Ovary (tissue), 9 donors: ENCODE measurements around the gene ATP7B. TPM values are rescaled to one million over a fixed set of nuclear protein-coding genes. Genes with fewer than 3 reads are reported as not detected.

Experiments
- DNase-seq, 5 donors: peaks; one replicate each; pipeline ENCODE4 v3.0.0-alpha.2; 2019 to 2020
- H3K27ac ChIP-seq, 2 donors: fragments of 200-600 bp; one replicate each; pipeline versions ENCODE4 v1.5.1 to v1.8.0; 2019 to 2022
- H3K27me3 ChIP-seq: fragments of 200-600 bp; one replicate; pipeline ENCODE4 v1.8.0; 2022
- H3K36me3 ChIP-seq: fragments of 200-600 bp; sonication (generic); one replicate; pipeline ENCODE4 v1.5.1; 2019
- H3K4me1 ChIP-seq: one replicate; pipeline ENCODE4 v1.8.1; 2013; ENCODE audit warnings: mild to moderate bottlenecking, moderate library complexity; ENCODE audit not compliant: insufficient read depth
- H3K4me3 ChIP-seq: fragments of 200-600 bp; sonication (generic); one replicate; pipeline ENCODE4 v1.5.1; 2017
- H3K9me3 ChIP-seq, 2 donors: fragments of 200-600 bp in 1 of 2; sonication (generic) in 1 of 2; one replicate each; pipeline versions ENCODE4 v1.5.1 to v1.8.1; 2013 to 2019; ENCODE audit warnings: mild to moderate bottlenecking in 1 of 2, moderate library complexity in 1 of 2
- CTCF ChIP-seq, 3 donors: fragments of 450-650 bp in 2 of 3; fragments of 200-600 bp in 1 of 3; IDR thresholded peaks; one replicate each; pipeline versions ENCODE4 v1.5.1 to v1.8.0; 2016 to 2022; ENCODE audit warnings: antibody characterized with exemption in 3 of 3, mild to moderate bottlenecking in 1 of 3
- EP300 ChIP-seq: sonication (generic); formaldehyde crosslinking; IDR thresholded peaks from one replicate; pipeline ENCODE4 v1.6.1; 2017; ENCODE audit warnings: antibody characterized with exemption
- POLR2A ChIP-seq: fragments of 450-650 bp; IDR thresholded peaks from one replicate; pipeline ENCODE4 v1.6.1; 2017; ENCODE audit warnings: antibody characterized with exemption, mild to moderate bottlenecking, moderate library complexity
- WGBS, 3 donors: extraction: QIAGEN DNeasy Blood & Tissue Kit in 1 of 3; methylation state at CpG; one replicate each; pipeline versions ENCODE4 v1.1.5 to v1.1.7; 2013 to 2017; 5-methylcytosine and 5-hydroxymethylcytosine counted together
- intact Hi-C, 4 donors: fragments of 100-400 bp; cut with DNase I; formaldehyde crosslinking; loops; one replicate each; pipeline versions ENCODE4 v1.11.0 to v1.15.1; 2022 to 2023
- polyA plus RNA-seq, 2 donors: library from polyadenylated mRNA; stranded (reverse); fragments of 200-250 nt in 1 of 2; fragments of 350-450 nt in 1 of 2; fragmentation: Illumina TruSeq in 1 of 2; extraction: RNeasy Lipid Tissue Mini Kit (QIAGEN cat#74804) in 1 of 2; gene quantifications; one replicate each; pipeline ENCODE4 v1.2.3, GENCODE V29; 2013 to 2014
- total RNA-seq, 7 donors: library from RNA; depleted of rRNA in 2 of 7; stranded (reverse); fragments of >200 nt in 2 of 7; fragmentation: NEBNext Ultra II Directional in 3 of 7; extraction: Animal tissue kit (Norgen Biotek cat#: 25700) in 3 of 7; gene quantifications; one replicate each; pipeline versions ENCODE4 v1.1.0 to v1.2.4, GENCODE V29; 2016 to 2023
- donor health status: DM: no; HTN: no; CAD: no; lungs with moderate emphysema.
- donor health status: DM: no; HTN: no; CAD: no.
- donor health status: Bipolar disorder and iron deficiency.
- donor health status: DM: yes; HTN: yes; CAD: no.
- donor health status: DM: no; HTN: no; CAD: no.
- donor health status: DM: yes; HTN: yes; CAD: no.

Gene ATP7B
- total and polyA plus RNA-seq, 9 donors: 2.9 to 7.3 (median 5.1) TPM

GRCh38 chr13:51895906-51896888, 115.1 kb downstream of the ATP7B start:
- WGBS, 3 donors: 51 to 55% (median 52%) methylated on average over 9 of the region's 9 CpGs
- DNase-seq: no peak
- Histone ChIP-seq H3K9me3 (no peaks in the 10 kb centered on the region), H3K27me3 (no peaks in the 10 kb centered on the region), H3K36me3 (no peaks in the 10 kb centered on the region), H3K27ac (no peak overlapping the region), H3K4me1 (no peaks in the 10 kb centered on the region), H3K4me3 (no peak overlapping the region)
- no peak for TF ChIP-seq CTCF (IDR thresholded peaks at IDR 0.05)
- TF ChIP-seq EP300: no peak
- TF ChIP-seq POLR2A: no peak
- intact Hi-C loops: no loop called here

- WGBS, 3 donors: 95 to 96% (median 95%) methylated on average over 4 of the region's 4 CpGs
- intact Hi-C loops: no loop called here
- H3K27ac ChIP-seq: no peak overlapping the region
Observed at GRCh38 chr13:51894239-51894638, 117.0 kb downstream of the ATP7B start.

GRCh38 chr13:51892657-51893056, 118.6 kb downstream of the ATP7B start:
- H3K27me3 ChIP-seq: no peaks in the 10 kb centered on the region
- DNase-seq: no peak
- no peaks in the 10 kb centered on the region for H3K4me1 ChIP-seq
- H3K36me3 ChIP-seq: no peaks in the 10 kb centered on the region
- no peaks in the 10 kb centered on the region for H3K9me3 ChIP-seq
- 74 to 82% (median 80%) methylated on average over 3 of the region's 3 CpGs for WGBS, 3 donors
- intact Hi-C loops: no loop called here
- H3K4me3 ChIP-seq: no peak overlapping the region
- TF ChIP-seq EP300 (no peak), CTCF (IDR thresholded peaks at IDR 0.05) (no peak), POLR2A (no peak)
- no peak overlapping the region for H3K27ac ChIP-seq

More at GRCh38 chr13:51894239-51894638, 117.0 kb downstream of the ATP7B start:
- Histone ChIP-seq H3K4me1 (no peaks in the 10 kb centered on the region), H3K9me3 (no peaks in the 10 kb centered on the region), H3K36me3 (no peaks in the 10 kb centered on the region), H3K4me3 (no peak overlapping the region), H3K27me3 (no peaks in the 10 kb centered on the region)
- no peak for DNase-seq
- no peak for TF ChIP-seq CTCF (IDR thresholded peaks at IDR 0.05)
- no peak for TF ChIP-seq EP300
- no peak for TF ChIP-seq POLR2A

- intact Hi-C loops: no loop called here
- H3K9me3 ChIP-seq: peaks cover 0 to 3% of the 10 kb centered on the region in 2 donors
- no peaks in the 10 kb centered on the region for H3K36me3 ChIP-seq
- no peaks in the 10 kb centered on the region for H3K27me3 ChIP-seq
- H3K27ac ChIP-seq: no peak overlapping the region
- DNase-seq: no peak
- H3K4me1 ChIP-seq: no peaks in the 10 kb centered on the region
- TF ChIP-seq CTCF (IDR thresholded peaks at IDR 0.05) (no peak), POLR2A (no peak), EP300 (no peak)
- WGBS, 3 donors: 62 to 66% (median 63%) methylated on average over 2 of the region's 2 CpGs
- H3K4me3 ChIP-seq: no peak overlapping the region
Observed at GRCh38 chr13:51887468-51887867, 123.8 kb downstream of the ATP7B start.
